ENCODE data around the gene HCFC1R1. TPM values are rescaled to one million over a fixed set of nuclear protein-coding genes. Genes with fewer than 3 reads are reported as not detected.
"Not testable (repeated sequence)": the region's sequence is repeated elsewhere in the genome, so short reads cannot be mapped to it uniquely, and the experiment has no call there.

HCFC1R1 gene
- total RNA-seq, 1 donor from 2014 or later = 117 TPM

DNA sequence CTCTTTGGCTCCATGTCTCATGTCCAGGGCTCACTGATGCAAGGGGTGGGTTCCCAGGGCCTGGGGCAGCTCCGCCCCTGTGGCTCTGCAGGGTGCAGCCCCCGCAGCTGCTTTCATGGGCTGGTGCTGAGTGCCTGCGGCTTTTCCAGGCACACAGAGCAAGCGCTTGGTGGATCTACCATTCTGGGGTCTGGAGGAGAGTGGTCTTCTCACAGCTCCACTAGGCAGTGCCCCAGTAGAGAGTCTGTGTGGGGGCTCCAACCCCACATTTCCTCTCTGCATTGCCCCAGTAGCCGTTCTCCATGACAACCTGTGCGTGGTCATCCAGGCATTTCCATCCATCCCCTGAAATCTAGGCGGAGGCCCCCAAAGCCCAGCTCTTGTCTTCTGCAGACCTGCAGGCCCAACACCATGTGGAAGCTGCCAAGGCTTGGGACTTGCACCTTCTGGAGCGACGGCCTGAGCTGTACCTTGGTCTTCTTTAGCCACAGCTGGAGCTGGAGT is 46.9 kb upstream of the HCFC1R1 start:
- H3K27ac Mint-ChIP-seq (ENCODE audit: unreplicated experiment) = no peak overlapping the region
- no peaks in the 10 kb centered on the region for H3K36me3 Mint-ChIP-seq (ENCODE audit: unreplicated experiment)
- TF ChIP-seq, protein P1, sequence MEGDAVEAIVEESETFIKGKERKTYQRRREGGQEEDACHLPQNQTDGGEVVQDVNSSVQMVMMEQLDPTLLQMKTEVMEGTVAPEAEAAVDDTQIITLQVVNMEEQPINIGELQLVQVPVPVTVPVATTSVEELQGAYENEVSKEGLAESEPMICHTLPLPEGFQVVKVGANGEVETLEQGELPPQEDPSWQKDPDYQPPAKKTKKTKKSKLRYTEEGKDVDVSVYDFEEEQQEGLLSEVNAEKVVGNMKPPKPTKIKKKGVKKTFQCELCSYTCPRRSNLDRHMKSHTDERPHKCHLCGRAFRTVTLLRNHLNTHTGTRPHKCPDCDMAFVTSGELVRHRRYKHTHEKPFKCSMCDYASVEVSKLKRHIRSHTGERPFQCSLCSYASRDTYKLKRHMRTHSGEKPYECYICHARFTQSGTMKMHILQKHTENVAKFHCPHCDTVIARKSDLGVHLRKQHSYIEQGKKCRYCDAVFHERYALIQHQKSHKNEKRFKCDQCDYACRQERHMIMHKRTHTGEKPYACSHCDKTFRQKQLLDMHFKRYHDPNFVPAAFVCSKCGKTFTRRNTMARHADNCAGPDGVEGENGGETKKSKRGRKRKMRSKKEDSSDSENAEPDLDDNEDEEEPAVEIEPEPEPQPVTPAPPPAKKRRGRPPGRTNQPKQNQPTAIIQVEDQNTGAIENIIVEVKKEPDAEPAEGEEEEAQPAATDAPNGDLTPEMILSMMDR (IDR thresholded peaks at IDR 0.05; ENCODE audit: partially characterized antibody, unreplicated experiment) = no peak
- no peak for DNase-seq
- H3K4me3 Mint-ChIP-seq (ENCODE audit: unreplicated experiment) = no peak overlapping the region
- peaks cover 6% of the 10 kb centered on the region for H3K9me3 Mint-ChIP-seq (ENCODE audit: unreplicated experiment)
- H3K4me1 Mint-ChIP-seq (ENCODE audit: low read depth, unreplicated experiment) = peaks cover 5% of the 10 kb centered on the region
- H3K27me3 Mint-ChIP-seq (ENCODE audit: unreplicated experiment) = peaks cover 7% of the 10 kb centered on the region

DNA sequence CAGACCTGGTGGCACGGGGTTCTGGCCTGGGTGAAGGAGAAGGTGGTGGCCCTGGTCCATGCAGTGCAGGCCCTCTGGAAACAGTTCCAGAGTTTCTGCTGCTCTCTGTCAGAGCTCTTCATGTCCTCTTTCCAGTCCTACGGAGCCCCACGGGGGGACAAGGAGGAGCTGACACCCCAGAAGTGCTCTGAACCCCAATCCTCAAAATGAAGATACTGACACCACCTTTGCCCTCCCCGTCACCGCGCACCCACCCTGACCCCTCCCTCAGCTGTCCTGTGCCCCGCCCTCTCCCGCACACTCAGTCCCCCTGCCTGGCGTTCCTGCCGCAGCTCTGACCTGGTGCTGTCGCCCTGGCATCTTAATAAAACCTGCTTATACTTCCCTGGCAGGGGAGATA is 45.4 kb upstream of the HCFC1R1 start:
- not testable (repeated sequence) for DNase-seq; H3K27me3 Mint-ChIP-seq (ENCODE audit: unreplicated experiment); H3K4me3 Mint-ChIP-seq (ENCODE audit: unreplicated experiment); H3K4me1 Mint-ChIP-seq (ENCODE audit: low read depth, unreplicated experiment); H3K36me3 Mint-ChIP-seq (ENCODE audit: unreplicated experiment); H3K27ac Mint-ChIP-seq (ENCODE audit: unreplicated experiment); H3K9me3 Mint-ChIP-seq (ENCODE audit: unreplicated experiment)

DNA sequence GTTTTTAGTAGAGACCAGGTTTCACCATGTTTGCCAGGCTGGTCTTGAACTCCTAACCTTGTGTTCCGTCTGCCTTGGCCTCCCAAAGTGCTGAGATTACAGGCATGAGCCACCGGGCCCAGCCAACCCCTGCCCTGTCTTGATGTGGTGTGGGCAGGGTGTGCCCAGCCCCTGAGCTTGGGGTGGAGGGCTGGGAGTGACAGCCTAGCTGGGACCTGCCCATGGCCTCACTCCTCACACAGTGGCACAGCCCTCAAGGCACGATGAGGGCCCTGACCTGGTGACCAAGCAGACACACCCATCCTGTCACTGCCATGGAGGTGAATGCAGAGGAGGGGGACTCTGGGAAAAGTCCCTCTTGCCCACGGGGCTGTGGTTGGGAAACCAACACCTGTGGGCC is 44.7 kb upstream of the HCFC1R1 start:
- TF ChIP-seq, protein P1 (IDR thresholded peaks at IDR 0.05; ENCODE audit: partially characterized antibody, unreplicated experiment) = no peak
- Mint-ChIP-seq H3K9me3 (ENCODE audit: unreplicated experiment) (peaks cover 6% of the 10 kb centered on the region), H3K36me3 (ENCODE audit: unreplicated experiment) (no peaks in the 10 kb centered on the region), H3K4me1 (ENCODE audit: low read depth, unreplicated experiment) (peaks cover 2% of the 10 kb centered on the region), H3K4me3 (ENCODE audit: unreplicated experiment) (no peak overlapping the region), H3K27ac (ENCODE audit: unreplicated experiment) (no peak overlapping the region), H3K27me3 (ENCODE audit: unreplicated experiment) (peaks cover 4% of the 10 kb centered on the region)
- DNase-seq = no peak

DNA sequence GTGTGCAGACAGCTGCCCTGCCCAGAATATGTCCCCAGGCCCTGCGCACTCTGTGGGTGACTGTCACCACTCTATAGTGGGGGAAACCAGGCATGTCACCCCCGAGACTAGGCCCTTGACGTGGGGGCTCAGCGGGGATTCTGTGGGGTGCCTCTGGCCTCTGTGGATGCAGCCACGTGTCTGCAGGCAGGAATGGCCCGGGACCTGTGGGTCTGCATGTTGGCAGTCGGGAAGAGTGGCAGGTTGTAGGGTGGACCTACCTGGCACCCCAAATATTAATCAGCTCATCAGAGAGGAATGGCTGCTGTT is 42.7 kb upstream of the HCFC1R1 start:
- H3K36me3 Mint-ChIP-seq (ENCODE audit: unreplicated experiment) = no peaks in the 10 kb centered on the region
- TF ChIP-seq, protein P1 (IDR thresholded peaks at IDR 0.05; ENCODE audit: partially characterized antibody, unreplicated experiment) = no peak
- H3K4me3 Mint-ChIP-seq (ENCODE audit: unreplicated experiment) = no peak overlapping the region
- peaks cover 1% of the 10 kb centered on the region for H3K27me3 Mint-ChIP-seq (ENCODE audit: unreplicated experiment)
- H3K4me1 Mint-ChIP-seq (ENCODE audit: low read depth, unreplicated experiment) = no peaks in the 10 kb centered on the region
- H3K9me3 Mint-ChIP-seq (ENCODE audit: unreplicated experiment) = peaks cover 4% of the 10 kb centered on the region
- no peak overlapping the region for H3K27ac Mint-ChIP-seq (ENCODE audit: unreplicated experiment)
- DNase-seq = no peak

DNA sequence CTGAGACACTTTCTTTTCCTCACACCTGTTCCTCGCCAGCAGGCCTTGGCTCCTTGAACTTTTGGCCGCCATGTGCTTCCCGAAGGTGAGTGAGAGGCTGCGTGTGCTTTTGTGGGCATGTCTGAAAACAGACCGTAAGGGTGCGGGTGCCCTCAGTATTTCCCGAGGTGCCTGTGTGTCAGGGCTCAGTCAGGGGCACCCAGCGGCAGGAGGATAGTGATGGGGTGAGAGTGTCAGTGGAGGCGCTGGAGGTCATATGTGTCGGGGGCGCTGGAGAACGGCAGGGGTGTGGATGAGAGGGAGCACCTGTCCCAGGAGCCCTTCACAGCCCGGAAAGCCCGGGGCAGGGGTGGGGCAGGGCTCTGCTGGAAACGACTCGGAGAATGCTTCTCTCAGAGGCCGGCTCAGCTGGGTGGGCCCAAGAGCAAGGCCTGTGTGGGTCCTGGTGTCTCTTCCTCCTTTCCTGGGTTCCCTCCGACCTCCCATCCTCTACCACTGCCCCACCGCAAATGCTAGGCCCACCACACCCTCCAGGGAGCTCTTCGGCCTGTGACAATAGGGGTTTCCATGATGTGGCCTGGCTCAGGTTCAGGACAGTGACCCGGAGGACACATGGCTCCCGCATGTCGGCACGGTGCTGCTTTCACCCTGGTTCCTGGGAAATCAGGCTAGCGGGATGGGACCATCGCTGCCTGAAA is 42.1 kb upstream of the HCFC1R1 start:
- H3K4me3 Mint-ChIP-seq (ENCODE audit: unreplicated experiment) = no peak overlapping the region
- H3K27ac Mint-ChIP-seq (ENCODE audit: unreplicated experiment) = no peak overlapping the region
- H3K27me3 Mint-ChIP-seq (ENCODE audit: unreplicated experiment) = peaks cover 1% of the 10 kb centered on the region

More for the DNA sequence above, 42.1 kb upstream of the HCFC1R1 start:
- DNase-seq = no peak
- Mint-ChIP-seq H3K4me1 (ENCODE audit: low read depth, unreplicated experiment) (no peaks in the 10 kb centered on the region), H3K9me3 (ENCODE audit: unreplicated experiment) (peaks cover 4% of the 10 kb centered on the region), H3K36me3 (ENCODE audit: unreplicated experiment) (no peaks in the 10 kb centered on the region)
- TF ChIP-seq, protein P1 (IDR thresholded peaks at IDR 0.05; ENCODE audit: partially characterized antibody, unreplicated experiment) = no peak
